GM21529 (cell line): ENCODE measurements around the gene RNF13.

ENCODE experiments used
- ATAC-seq: cut with Tn5 transposase; IDR thresholded peaks from one replicate; pipeline ENCODE4 v1.9.1; 2021; ENCODE audit not compliant: unreplicated experiment

Gene RNF13

DNA sequence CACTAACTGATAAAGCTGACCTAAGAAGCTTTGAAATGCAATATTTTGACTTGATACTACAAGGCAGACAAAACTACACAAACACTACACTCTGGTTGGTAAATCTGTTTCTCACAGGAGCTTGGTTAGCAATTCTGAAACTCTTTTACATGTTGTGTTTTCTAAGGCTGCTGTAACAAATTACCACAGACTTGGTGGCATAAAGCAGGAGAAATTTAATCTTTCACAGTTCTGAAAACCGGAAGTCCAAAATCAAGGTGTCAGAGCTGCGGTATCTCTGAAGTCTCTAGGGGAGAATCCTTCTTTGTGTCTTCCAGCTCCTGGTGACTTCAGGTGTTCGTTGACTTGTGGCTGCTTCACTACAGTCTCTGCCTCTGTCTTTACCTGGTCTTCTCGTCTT is 170.6 kb downstream of the RNF13 start:
- no peak for ATAC-seq

DNA sequence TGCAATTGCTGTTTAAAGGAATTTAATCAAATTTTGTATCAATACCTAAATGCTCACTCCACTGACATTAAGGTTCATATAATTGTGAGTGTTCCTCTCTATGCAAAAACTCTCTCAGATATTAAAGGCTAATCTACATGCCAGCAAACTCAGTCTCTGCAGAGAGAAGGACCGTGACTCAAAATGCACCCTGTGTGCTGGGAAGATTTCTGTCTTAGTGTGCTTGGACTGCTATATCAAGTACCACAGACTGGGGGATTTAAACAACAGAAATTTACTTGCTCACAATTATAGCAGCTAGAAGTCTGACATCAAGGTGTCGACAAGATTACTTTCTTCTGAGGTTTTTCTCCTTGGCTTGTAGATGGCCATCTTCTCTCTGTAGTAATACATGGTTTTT is 176.3 kb downstream of the RNF13 start:
- no peak for ATAC-seq

GRCh38 chr3:149990423-149990948 is 177.5 kb downstream of the RNF13 start:
- no peak for ATAC-seq

DNA sequence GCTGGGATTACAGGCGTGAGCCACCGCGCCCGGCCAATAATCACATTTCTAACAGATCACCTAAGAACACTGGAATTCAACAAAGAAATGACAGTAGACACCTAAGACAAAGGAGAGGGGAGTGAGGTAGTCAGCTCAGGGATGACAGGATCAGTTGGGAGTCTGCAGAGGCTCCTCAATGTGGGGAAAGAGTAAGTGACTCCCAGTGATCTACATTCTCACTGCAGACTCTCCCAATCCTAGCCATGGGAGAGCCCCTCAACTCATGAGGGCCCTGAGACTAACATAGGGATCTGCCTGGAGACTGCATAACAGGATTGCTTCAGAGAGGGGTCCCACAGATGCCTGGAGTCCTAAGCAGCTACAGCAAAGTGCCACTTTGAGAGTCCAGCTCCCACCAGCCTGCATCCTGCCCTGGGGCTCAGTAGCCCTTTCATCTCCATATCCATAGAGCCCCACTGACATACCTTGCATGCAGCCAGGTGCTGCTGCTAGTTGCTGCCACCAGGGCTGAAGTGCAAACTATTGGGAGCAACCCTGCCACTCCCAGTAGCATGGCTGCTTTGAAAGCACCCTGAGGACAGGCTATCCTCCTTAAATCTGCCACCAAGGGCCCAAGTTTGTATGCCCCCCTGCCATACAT is 179.5 kb downstream of the RNF13 start:
- ATAC-seq: no peak

DNA sequence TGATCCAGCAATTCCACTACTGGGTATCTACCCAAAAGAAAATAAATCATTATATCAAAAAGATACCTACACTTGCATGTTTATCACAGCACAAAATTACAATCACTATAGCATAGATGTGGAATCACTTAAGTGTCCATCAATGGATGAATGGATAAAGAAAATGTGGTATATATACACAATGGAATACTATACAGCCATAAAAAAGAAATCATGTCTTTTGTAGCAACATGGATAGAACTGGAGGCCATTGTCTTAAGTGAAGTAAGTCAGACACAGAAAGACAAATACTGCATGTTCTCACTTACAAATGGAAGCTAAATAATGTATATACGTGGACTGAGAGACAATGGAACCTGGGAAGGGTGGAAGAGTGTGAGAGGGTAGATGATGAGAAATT is 185.9 kb downstream of the RNF13 start:
- ATAC-seq: no peak

GRCh38 chr3:149999421-149999820 is 186.4 kb downstream of the RNF13 start:
- no peak for ATAC-seq

DNA sequence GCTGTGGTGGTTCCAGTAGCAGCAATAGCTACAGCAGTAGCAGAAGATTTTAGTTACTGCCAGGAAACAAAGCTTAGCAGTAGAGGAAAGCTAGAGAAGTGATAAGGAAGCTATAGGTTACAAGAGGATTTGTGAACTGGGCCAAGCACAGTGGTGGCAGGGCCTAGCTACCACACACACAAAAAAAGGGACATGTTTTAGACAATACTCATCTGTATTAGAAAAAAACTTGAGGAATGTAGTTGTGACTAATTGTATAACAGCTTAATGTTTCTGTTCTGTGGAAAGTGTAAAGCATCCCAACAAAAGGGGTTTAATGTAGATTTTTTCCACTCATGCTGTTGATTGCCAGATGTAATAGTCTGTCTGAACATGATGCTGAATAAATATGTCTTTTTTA is 187.6 kb downstream of the RNF13 start:
- no peak for ATAC-seq

- no peak for ATAC-seq
Measured at GRCh38 chr3:150005243-150006112, 192.5 kb downstream of the RNF13 start.

DNA sequence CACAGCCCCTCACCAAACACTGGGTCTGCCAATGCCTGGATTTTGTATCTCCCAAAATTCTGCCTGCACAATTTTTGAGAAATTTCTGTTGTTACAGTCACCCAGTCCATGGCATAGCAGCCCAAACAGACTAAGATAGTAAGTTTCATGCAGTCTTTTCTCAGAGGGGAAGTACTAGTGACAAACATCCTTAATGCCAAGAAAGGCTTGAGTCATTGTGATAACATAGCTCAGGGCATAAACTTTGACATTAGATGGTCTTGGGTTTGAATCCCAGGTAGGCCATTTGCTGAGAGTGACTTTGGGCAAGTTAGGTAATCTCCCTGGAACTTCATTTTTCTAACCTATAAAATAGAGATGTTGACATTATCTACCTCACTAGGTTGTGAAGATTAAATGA is 193.8 kb downstream of the RNF13 start:
- no peak for ATAC-seq
